Fibroblast of skin of scalp (primary cell): ENCODE results near the gene NKIRAS2.
"Not testable (repeated sequence)": the region's sequence is repeated elsewhere in the genome, so short reads cannot be mapped to it uniquely, and the experiment has no call there.

Source experiments
- DNase-seq: peaks from one replicate; pipeline ENCODE4 v3.0.0-alpha.2; 2013

NKIRAS2 gene

GRCh38 chr17:42000413-42001133, 19.3 kb upstream of the NKIRAS2 start:
- DNase-seq = no peak

GRCh38 chr17:42001729-42002128, 18.2 kb upstream of the NKIRAS2 start:
- DNase-seq = no peak

DNA sequence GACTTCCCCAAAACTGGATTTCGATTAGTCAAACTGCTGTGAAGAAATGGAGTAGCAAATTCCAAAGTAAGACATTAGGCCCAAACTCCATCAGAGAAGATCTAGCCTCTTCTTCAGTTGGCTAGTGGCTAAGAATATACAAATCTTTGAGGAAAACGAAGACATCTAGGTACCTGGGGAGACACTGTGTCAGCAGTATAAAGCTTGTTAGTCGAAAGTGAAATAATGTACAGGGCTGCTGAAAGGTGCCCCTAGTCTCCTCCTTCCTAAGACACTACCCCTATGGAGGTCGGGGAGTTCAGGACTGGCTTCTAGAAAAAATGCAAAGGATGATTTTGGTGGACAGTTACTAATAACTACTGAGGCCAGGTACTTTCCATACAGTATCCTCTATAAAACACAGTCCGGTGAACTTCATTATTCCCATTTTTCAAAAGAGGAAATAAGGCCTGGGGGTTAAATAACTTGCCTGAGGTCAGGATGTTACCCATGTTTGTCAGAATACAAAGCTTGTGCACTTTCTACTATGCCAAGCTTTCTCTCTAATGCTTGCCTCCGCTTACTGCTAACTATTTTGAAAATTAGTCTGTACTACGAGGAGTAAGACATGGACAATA, 17.6 kb upstream of the NKIRAS2 start:
- no peak for DNase-seq

- peak; percentile 33 for DNase-seq
Measured at GRCh38 chr17:42002792-42003301, 17.0 kb upstream of the NKIRAS2 start.

- peak; percentile 22 for DNase-seq
Measured at GRCh38 chr17:42005166-42005565, 14.7 kb upstream of the NKIRAS2 start.

DNA sequence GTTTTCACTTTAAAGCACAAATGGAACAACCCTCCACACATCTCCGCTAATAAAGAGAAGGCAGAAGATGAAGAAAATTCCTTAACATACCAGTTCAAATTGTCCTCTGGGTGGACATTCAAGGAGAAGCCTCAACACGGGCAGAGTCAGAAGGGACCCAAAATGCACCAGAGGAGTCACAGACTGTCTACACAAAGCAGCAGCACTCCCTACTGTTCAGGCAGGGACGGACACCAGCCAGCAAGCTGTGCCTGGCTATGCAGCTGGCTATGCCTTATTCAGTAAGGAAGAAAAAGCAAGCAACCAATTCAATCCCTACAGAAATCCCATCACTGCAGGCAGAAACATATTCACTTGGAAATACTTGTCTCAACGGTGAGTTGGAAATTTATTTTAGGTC, 10.7 kb upstream of the NKIRAS2 start:
- DNase-seq = no peak

- peak; percentile 58 for DNase-seq
Measured at GRCh38 chr17:42010266-42010680, 9.6 kb upstream of the NKIRAS2 start.

GRCh38 chr17:42010898-42011516, 8.9 kb upstream of the NKIRAS2 start:
- peak; percentile 20 for DNase-seq

- not testable (repeated sequence) for DNase-seq
Measured at GRCh38 chr17:42012363-42012762, 7.5 kb upstream of the NKIRAS2 start.

DNA sequence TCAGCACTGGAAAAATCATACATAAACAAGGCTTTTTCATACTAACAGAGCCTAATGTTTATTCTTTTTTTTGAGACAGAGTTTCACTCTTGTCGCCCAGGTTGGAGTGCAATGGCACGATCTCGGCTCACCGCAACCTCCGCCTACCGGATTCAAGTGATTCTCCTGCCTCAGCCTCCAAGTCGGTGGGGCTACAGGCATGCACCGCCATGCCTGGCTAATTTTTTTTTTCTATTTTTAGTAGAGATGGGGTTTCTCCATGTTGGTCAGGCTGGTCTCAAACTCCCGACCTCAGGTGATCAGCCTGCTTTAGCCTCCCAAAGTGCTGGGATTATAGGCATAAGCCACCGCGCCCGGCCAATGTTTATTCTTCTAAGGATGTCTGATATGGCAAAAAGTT, 6.2 kb upstream of the NKIRAS2 start:
- DNase-seq = not testable (repeated sequence)

DNA sequence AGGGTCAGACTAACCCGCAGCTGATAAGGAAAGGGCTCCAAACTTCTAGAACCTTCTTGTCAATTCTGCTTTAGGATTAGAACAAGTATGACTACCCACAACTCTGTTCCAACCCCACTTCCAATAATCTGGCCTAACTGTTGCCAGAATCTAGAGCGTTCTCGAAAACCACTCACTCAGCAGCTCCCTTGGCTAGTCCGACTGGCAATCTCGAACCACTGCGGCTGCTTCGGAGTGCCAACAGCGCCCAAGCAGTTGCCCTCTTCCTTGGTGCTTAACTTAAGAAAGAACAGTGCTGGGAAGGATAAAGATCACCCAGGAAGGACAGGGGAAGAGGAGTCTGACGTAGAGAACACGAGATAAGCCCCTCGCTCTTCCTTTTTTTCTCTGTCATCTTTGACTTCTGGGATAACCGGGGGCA, 3.5 kb upstream of the NKIRAS2 start:
- DNase-seq = no peak

DNA sequence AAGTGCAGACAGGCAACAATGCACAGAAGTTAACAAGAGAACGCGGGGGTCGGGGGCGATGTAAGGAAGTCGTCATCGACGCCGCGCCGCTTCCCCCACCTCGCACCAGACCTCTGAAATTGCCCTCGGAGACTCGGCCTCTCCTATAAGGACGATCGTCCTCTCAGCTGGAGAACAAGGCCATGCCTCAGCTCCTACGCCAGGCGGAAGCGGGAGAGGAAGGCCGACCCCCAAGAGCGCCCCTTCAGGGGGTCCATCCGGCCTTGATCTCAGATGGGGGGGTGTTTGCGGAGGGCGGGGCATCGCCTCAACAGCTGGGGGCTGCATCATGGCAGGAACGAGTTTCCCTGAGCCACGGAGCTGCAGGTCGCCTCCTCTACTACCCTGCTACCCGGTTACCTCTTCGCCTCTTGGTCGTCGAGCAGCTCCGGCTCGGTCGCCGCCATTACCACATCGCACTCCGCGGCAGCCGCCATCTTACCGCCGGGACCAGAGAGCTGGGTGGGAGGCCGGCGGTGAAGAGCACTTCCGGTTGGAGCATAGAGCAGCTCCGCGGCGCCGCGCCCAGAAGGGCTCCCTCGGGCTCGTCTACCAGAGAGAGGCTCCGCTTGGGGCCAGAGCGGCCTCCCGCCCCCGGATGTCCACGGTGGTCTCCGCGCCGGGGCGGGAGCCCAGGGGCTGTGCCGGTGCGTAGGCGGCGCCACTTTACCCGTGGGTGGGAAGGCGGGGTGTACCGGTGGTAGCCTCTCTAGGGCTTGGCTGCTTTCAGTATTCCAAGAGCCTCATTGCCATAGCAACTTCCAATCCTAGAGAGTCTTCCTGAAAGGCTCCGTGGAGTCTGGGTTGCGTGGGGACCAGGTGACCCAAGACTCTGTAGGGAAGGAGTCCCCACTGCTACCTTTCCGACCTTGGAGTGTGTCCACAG, 2.7 kb upstream of the NKIRAS2 start, which contains the start of gene DNAJC7:
DNAJC7 (minus strand) TSS at position 499 of the 925 bp plus-strand sequence; CDS start at position 476, 23 bp downstream.
- DNase-seq = peak; percentile 94

DNA sequence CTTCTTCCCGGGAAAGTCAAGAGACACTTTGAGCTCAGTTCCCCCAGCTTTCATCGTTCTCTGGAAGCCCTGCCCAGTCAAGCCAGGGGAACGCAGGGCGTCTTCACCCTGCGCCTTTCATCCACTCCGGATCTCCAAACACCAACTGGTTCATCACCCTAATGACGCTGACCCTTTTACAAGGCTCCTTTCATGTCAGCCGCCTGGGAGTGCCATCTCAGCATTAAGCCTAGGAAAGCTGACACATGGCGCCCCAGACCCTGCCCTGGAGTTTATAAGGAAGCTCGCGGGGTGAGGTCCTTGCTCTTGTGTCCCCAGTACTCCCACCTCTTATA, 2.1 kb upstream of the NKIRAS2 start:
- DNase-seq = no peak

DNA sequence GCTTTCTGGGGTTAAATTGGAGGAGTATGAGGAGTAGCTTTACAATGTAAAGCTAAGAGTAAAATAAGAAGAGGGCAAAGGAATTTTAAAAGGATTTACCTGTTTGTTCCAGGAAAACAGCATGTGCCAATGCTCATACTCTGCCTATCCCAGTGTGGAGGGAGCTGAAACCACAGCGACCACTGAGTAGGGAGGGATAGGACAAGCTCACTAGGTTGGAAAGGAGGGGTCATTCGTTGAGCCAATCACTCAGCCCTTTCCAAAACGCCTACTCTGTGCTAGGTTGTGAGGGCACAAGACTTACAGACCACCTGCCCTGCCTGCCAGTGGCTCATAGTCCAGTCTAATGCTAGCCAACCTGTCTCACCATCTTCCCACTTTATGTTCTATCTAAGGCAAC, 1.6 kb upstream of the NKIRAS2 start:
- DNase-seq = no peak

- no peak for DNase-seq
Measured at GRCh38 chr17:42018988-42019387, 902 bp upstream of the NKIRAS2 start.

GRCh38 chr17:42020845-42021244, 955 bp downstream of the NKIRAS2 start:
- DNase-seq = not testable (repeated sequence)

GRCh38 chr17:42023524-42024349, 3.8 kb downstream of the NKIRAS2 start:
- DNase-seq = no peak

- no peak for DNase-seq
Measured at GRCh38 chr17:42025191-42025579, 5.3 kb downstream of the NKIRAS2 start.

GRCh38 chr17:42025936-42026335, 6.0 kb downstream of the NKIRAS2 start:
- DNase-seq = no peak

GRCh38 chr17:42026857-42027589, 7.1 kb downstream of the NKIRAS2 start:
- DNase-seq = no peak

DNA sequence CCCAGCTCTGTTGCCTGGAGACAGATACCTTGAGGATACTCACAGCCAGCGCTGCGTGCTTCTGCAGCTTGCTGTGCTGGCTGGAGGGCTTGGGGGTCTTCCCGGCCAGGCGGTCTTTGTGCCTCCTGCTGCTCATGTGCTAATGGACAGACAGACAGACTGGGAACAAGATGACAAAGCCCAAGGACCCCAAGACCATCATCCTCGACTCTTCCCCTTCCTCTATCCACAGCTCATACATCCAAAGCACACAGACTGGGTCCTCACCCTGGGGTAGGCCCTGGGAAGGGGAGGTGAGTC, 7.7 kb downstream of the NKIRAS2 start:
- DNase-seq = no peak
